Measurements from ENCODE around the gene MAP3K13.

Gene MAP3K13

DNA sequence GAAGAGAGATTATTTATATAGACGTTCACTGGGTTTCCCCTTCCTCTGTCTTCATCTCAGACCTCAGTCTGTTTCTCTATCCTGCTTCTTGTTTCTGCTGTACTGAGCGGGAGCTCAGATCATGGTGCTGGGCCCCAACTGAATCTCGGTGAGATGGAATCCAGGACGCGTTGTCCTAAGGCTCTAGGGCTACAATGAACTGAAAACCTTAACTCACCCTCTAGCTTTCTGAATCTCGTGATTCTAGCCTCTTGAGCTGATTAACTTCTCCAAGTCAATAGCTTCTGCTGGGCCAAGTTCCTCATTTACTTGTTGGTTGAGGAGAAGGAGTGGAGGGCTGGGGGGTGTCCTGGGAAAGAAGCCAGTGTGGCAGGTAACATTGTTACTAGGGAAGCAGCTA, 32.7 kb upstream of the MAP3K13 start:
- no peak for TF ChIP-seq CTCF (IDR thresholded peaks at IDR 0.05; ENCODE audit: insufficient read depth, low read depth, low read length, missing control alignments)
- no peak overlapping the region for H3K4me3 ChIP-seq (ENCODE audit: low read length)
- DNase-seq (ENCODE audit: low read depth) = no peak

DNA sequence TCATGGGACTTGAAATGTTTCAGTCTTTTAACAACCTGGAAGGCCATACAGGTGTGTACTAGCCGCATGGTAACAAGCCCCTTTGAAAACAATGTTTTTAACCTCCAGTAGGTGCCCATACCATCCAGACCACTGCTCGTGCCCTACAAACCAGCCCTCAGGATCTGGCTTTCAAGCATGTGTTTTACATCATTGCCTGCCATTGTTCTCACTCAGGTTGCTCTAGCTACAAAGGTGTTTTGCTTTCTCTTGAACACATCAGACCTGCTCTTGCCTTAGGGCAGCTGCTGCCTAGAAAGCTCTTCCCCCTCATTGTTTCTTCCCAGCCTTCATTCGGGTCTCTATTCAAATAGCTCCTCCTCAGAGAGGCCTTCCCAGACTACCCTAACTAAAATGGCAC, 32.3 kb upstream of the MAP3K13 start:
- DNase-seq (ENCODE audit: low read depth) = peak; percentile 63
- no peak overlapping the region for H3K4me3 ChIP-seq (ENCODE audit: low read length)
- TF ChIP-seq CTCF (IDR thresholded peaks at IDR 0.05; ENCODE audit: insufficient read depth, low read depth, low read length, missing control alignments) = no peak

DNA sequence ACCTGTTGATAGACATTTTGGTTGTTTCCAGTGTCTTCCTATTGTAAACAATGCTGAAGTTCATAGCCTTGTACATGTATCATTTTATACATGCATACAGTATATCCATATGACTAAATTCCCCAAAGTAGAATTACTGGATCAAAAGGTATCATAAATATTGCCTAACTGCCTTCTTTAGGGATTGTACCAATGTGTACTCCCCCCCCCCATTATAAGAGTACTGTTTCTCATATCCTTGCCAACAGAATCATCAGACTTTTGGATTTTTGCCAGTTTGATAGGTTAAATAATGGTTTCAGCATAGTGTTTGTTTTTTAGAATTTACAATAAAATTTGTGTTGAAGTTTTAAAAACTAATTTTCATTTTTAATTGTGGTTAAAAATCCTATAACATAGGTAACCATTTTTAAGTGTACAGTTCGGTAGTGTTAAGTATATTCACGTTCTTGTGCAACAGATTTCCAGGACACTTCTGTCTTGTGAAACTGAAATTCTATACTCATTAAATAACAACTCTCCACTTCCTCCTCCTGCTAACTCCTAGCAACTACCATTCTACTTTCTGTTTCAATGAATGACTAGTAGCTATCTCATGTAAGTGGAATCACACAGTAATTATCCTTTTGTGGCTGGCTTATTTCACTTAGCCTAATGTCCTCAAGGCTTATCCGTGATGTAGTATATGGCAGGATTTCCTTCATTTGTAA, 30.8 kb upstream of the MAP3K13 start:
- TF ChIP-seq CTCF (IDR thresholded peaks at IDR 0.05; ENCODE audit: insufficient read depth, low read depth, low read length, missing control alignments) = no peak
- no peak overlapping the region for H3K4me3 ChIP-seq (ENCODE audit: low read length)
- peak; percentile 95 for DNase-seq (ENCODE audit: low read depth)

- no peak overlapping the region for H3K4me3 ChIP-seq (ENCODE audit: low read length)
- DNase-seq (ENCODE audit: low read depth) = peak; percentile 92
These were observed 27.1 kb upstream of the MAP3K13 start for GRCh38 chr3:185335799-185336198.

GRCh38 chr3:185337231-185337816, 25.6 kb upstream of the MAP3K13 start:
- H3K4me3 ChIP-seq (ENCODE audit: low read length) = no peak overlapping the region
- TF ChIP-seq CTCF (IDR thresholded peaks at IDR 0.05; ENCODE audit: insufficient read depth, low read depth, low read length, missing control alignments) = no peak
- DNase-seq (ENCODE audit: low read depth) = peak; percentile 76

More at GRCh38 chr3:185335799-185336198, 27.1 kb upstream of the MAP3K13 start:
- no peak for TF ChIP-seq CTCF (IDR thresholded peaks at IDR 0.05; ENCODE audit: insufficient read depth, low read depth, low read length, missing control alignments)

- DNase-seq (ENCODE audit: low read depth) = no peak
- H3K4me3 ChIP-seq (ENCODE audit: low read length) = no peak overlapping the region
- no peak for TF ChIP-seq CTCF (IDR thresholded peaks at IDR 0.05; ENCODE audit: insufficient read depth, low read depth, low read length, missing control alignments)
These were observed 23.0 kb upstream of the MAP3K13 start for GRCh38 chr3:185339945-185340344.

DNA sequence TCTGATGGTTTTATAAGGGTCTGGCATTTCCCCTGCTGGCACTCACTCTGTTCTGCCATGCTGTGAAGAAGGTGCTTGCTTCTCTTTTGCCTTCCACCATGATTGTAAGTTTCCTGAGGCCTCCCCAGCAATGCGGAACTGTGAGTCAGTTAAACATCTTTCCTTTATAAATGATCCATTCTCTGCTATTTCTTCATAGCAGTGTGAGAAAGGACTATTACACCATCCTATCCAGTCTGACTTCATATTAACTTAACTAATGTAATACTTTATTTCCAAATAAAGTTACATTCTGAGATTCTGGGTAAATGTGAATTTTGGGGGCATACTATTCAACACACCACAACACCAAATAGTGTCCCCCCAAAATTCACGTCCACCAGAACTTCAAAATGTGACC, 22.2 kb upstream of the MAP3K13 start:
- DNase-seq (ENCODE audit: low read depth) = peak; percentile 29
- no peak overlapping the region for H3K4me3 ChIP-seq (ENCODE audit: low read length)
- TF ChIP-seq CTCF (IDR thresholded peaks at IDR 0.05; ENCODE audit: insufficient read depth, low read depth, low read length, missing control alignments) = no peak

Measured in epithelial cell of esophagus (primary cell).